ENCODE measurements around the gene HSFX3.
"Not testable (repeated sequence)": the region's sequence is repeated elsewhere in the genome, so short reads cannot be mapped to it uniquely, and the experiment has no call there.

DNA sequence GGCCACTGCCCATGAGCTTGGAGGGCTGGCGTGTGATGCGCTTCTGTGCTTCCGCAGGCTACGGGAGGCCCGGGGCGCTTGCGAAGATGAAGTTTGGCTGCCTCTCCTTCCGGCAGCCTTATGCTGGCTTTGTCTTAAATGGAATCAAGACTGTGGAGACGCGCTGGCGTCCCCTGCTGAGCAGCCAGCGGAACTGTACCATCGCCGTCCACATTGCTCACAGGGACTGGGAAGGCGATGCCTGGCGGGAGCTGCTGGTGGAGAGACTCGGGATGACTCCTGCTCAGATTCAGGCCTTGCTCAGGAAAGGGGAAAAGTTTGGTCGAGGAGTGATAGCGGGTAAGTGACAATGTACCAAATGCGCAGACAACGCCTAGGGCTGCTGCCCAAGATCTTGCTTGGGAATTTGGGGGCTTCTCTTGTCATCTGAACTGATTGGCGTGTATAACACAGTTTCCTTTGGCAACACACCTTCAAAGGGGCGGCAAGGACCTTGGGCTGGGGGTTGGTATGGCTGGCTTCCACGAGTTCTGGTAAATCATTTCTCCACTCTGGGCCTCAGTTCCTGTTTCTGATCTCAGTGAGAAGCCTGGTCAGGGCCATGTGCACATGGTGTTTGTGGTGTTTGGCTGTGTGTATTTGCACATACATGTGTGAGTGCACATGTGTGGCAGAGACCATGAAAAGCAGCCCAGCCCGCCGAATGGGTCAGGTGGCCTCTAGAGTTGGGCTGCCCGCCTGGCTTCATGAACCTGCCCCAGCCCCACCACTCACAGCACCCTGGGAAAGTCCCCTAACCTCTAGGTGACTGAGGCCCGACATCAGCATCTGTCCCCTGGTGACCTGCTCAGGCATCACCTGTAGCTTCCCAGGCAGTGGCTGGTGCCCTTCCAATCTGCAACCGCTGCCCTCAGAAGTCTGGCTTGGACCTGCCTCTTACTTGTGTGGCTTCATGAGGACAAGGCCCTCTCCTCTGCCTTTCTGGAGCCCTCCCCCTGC is 3.9 kb downstream of the HSFX3 start:
- TF ChIP-seq, protein P1, sequence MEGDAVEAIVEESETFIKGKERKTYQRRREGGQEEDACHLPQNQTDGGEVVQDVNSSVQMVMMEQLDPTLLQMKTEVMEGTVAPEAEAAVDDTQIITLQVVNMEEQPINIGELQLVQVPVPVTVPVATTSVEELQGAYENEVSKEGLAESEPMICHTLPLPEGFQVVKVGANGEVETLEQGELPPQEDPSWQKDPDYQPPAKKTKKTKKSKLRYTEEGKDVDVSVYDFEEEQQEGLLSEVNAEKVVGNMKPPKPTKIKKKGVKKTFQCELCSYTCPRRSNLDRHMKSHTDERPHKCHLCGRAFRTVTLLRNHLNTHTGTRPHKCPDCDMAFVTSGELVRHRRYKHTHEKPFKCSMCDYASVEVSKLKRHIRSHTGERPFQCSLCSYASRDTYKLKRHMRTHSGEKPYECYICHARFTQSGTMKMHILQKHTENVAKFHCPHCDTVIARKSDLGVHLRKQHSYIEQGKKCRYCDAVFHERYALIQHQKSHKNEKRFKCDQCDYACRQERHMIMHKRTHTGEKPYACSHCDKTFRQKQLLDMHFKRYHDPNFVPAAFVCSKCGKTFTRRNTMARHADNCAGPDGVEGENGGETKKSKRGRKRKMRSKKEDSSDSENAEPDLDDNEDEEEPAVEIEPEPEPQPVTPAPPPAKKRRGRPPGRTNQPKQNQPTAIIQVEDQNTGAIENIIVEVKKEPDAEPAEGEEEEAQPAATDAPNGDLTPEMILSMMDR (IDR thresholded peaks at IDR 0.05), result not testable (repeated sequence)
- not testable (repeated sequence) for TF ChIP-seq POLR2A, POLR2AphosphoS5 (IDR thresholded peaks at IDR 0.05)
